ENCODE measurements around the gene DNAJC17. TPM values are rescaled to one million over a fixed set of nuclear protein-coding genes. Genes with fewer than 3 reads are reported as not detected.

DNAJC17 gene
- total and polyA plus RNA-seq, 4 donors: 10.0 to 32.5 (median 19.9) TPM

DNA sequence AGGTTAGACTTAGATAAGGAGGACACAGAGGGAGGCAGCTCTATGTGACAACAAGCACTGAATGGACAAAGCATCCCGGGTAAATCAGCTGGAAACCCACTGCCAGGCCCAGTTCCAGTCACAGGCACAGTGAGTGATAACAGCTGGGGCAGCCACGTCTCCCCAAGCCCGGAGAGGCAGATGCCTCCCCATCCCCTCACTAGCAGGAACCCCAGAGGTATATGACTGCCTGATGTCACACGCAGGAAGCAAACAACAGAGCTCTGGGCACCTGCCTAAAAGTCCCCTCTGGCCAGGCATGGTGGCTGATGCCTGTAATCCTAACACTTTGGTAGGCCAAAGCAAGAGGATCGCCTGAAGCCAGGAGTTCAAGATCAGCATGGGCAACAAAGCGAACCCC lies 19.3 kb downstream of the DNAJC17 start (continued):
- TF ChIP-seq, protein P1, sequence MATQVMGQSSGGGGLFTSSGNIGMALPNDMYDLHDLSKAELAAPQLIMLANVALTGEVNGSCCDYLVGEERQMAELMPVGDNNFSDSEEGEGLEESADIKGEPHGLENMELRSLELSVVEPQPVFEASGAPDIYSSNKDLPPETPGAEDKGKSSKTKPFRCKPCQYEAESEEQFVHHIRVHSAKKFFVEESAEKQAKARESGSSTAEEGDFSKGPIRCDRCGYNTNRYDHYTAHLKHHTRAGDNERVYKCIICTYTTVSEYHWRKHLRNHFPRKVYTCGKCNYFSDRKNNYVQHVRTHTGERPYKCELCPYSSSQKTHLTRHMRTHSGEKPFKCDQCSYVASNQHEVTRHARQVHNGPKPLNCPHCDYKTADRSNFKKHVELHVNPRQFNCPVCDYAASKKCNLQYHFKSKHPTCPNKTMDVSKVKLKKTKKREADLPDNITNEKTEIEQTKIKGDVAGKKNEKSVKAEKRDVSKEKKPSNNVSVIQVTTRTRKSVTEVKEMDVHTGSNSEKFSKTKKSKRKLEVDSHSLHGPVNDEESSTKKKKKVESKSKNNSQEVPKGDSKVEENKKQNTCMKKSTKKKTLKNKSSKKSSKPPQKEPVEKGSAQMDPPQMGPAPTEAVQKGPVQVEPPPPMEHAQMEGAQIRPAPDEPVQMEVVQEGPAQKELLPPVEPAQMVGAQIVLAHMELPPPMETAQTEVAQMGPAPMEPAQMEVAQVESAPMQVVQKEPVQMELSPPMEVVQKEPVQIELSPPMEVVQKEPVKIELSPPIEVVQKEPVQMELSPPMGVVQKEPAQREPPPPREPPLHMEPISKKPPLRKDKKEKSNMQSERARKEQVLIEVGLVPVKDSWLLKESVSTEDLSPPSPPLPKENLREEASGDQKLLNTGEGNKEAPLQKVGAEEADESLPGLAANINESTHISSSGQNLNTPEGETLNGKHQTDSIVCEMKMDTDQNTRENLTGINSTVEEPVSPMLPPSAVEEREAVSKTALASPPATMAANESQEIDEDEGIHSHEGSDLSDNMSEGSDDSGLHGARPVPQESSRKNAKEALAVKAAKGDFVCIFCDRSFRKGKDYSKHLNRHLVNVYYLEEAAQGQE (IDR thresholded peaks at IDR 0.05): no peak
- TF ChIP-seq HNF4G (IDR thresholded peaks at IDR 0.05): no peak
- no peak for TF ChIP-seq EGR1 (IDR thresholded peaks at IDR 0.05; ENCODE audit: low read depth in 2 of 2)
- TF ChIP-seq JUND (IDR thresholded peaks at IDR 0.05): no peak
- no peak for TF ChIP-seq RAD21 (IDR thresholded peaks at IDR 0.05)
- TF ChIP-seq MAX (IDR thresholded peaks at IDR 0.05): no peak
- no peak for TF ChIP-seq RXRA (IDR thresholded peaks at IDR 0.05)
- no peak for TF ChIP-seq HNF4A (conservative IDR thresholded peaks at IDR 0.05)

GRCh38 chr15:40787344-40787841 lies 19.9 kb downstream of the DNAJC17 start:
- peaks cover 0 to 18% (median 8%) of the 10 kb centered on the region in 4 donors for H3K4me1 ChIP-seq (ENCODE audit: control insufficient read depth in 4 of 4, insufficient read depth in 4 of 4, low read length in 3 of 4)
- peak overlapping the region in 1 of 2 donors; percentile 10 for H3K27ac ChIP-seq (ENCODE audit: low read depth in 1 of 2, low read length in 2 of 2)
- no peak for DNase-seq (ENCODE audit: low spot score)
- H3K9ac ChIP-seq (ENCODE audit: low read depth in 1 of 2, low read length in 2 of 2): no peak overlapping the region
- no peaks in the 10 kb centered on the region for H3K27me3 ChIP-seq (ENCODE audit: control insufficient read depth in 4 of 4, insufficient read depth in 4 of 4, low read length in 3 of 4)
- no peaks in the 10 kb centered on the region for H3K9me3 ChIP-seq (ENCODE audit: control insufficient read depth in 4 of 4, low read length in 3 of 4)
- no peak overlapping the region for H3K4me3 ChIP-seq (ENCODE audit: low read depth in 1 of 3, low read length in 3 of 3)
- 38% methylated on average over 4 of the region's 4 CpGs for WGBS
- TF ChIP-seq GABPA (IDR thresholded peaks at IDR 0.05 in 1 of 2, conservative IDR thresholded peaks at IDR 0.05 in 1 of 2) (no peak), SP1 (IDR thresholded peaks at IDR 0.05) (peak; percentile 17)
- H3K36me3 ChIP-seq (ENCODE audit: control insufficient read depth in 4 of 4, insufficient read depth in 3 of 4, low read depth in 1 of 4, low read length in 3 of 4): peaks cover 0 to 5% (median under 1%) of the 10 kb centered on the region in 4 donors

GRCh38 chr15:40785814-40786213 lies 21.5 kb downstream of the DNAJC17 start:
- TF ChIP-seq FOXA2 (IDR thresholded peaks at IDR 0.05): no peak
- peak in 1 of 2 donors; percentile 2 for TF ChIP-seq HNF4A (conservative IDR thresholded peaks at IDR 0.05)
- TF ChIP-seq RAD21 (IDR thresholded peaks at IDR 0.05): no peak
- no peak for TF ChIP-seq EGR1 (IDR thresholded peaks at IDR 0.05; ENCODE audit: low read depth in 2 of 2)
- no peak for TF ChIP-seq ZBTB33 (IDR thresholded peaks at IDR 0.05)
- H3K27ac ChIP-seq (ENCODE audit: low read depth in 1 of 2, low read length in 2 of 2): no peak overlapping the region
- no peaks in the 10 kb centered on the region for H3K9me3 ChIP-seq (ENCODE audit: control insufficient read depth in 4 of 4, low read length in 3 of 4)
- DNase-seq (ENCODE audit: low spot score): no peak
- whole genome bisulfite sequencing: 65% methylated on average over 2 of the region's 2 CpGs
- no peak overlapping the region for H3K9ac ChIP-seq (ENCODE audit: low read depth in 1 of 2, low read length in 2 of 2)
- no peaks in the 10 kb centered on the region for H3K36me3 ChIP-seq (ENCODE audit: control insufficient read depth in 4 of 4, insufficient read depth in 3 of 4, low read depth in 1 of 4, low read length in 3 of 4)
- no peaks in the 10 kb centered on the region for H3K27me3 ChIP-seq (ENCODE audit: control insufficient read depth in 4 of 4, insufficient read depth in 4 of 4, low read length in 3 of 4)
- H3K4me3 ChIP-seq (ENCODE audit: low read depth in 1 of 3, low read length in 3 of 3): no peak overlapping the region
- peaks cover 0 to 16% (median 8%) of the 10 kb centered on the region in 4 donors for H3K4me1 ChIP-seq (ENCODE audit: control insufficient read depth in 4 of 4, insufficient read depth in 4 of 4, low read length in 3 of 4)

All from liver (tissue), 9 donors.